ENCODE results near the gene KAT7.

KAT7 gene

DNA sequence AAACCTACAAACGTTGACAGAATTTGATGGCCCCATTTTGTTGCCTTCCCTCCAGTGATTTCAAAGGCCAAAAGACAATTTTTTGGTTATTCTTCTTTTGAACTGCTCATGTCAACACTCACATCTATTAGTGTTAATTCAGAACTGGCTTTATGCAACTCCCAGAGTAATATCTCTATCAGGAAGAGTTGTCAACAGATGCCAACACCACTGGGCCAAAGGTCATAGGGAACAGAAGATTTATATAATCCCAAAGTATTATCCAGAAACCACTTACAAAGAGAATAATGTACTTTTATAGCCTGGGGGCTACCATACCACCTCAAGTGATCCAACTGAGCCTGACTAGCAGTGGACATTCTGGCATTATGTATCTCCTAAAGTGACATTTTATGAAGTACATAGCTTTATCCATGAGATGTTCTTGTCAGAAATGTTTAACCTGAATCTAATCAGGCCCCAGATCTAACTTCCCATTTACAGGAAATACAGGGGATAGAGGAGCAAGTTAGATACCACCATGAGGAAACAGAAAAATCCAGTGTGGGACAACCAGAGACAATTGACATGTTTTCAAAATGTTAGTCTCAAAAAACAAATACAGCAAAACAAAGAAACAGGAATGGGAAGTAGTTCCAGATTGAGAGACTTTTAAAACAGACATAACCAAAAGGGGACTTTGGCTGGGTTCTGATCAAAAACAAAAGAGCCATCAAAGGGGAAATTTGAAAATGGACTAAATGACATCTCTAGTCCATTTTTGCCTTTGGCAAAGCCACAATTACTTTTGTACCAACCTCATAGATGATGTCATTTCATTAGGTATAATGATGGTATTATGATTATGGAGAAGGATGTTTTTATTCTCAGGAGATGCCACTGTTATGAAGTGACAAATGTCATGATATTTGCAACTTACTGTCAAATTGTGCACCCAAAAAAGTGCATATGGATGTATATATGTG lies 43.0 kb upstream of the KAT7 start:
- Mint-ChIP-seq H3K4me3 (no peak overlapping the region), H3K9me3 (no peaks in the 10 kb centered on the region), H3K4me1 (peaks cover 15% of the 10 kb centered on the region), H3K27me3 (ENCODE audit: low read depth, poor library complexity) (no peaks in the 10 kb centered on the region), H3K27ac (no peak overlapping the region), H3K36me3 (ENCODE audit: low read depth) (peaks cover 4% of the 10 kb centered on the region)
- TF ChIP-seq, protein P1, sequence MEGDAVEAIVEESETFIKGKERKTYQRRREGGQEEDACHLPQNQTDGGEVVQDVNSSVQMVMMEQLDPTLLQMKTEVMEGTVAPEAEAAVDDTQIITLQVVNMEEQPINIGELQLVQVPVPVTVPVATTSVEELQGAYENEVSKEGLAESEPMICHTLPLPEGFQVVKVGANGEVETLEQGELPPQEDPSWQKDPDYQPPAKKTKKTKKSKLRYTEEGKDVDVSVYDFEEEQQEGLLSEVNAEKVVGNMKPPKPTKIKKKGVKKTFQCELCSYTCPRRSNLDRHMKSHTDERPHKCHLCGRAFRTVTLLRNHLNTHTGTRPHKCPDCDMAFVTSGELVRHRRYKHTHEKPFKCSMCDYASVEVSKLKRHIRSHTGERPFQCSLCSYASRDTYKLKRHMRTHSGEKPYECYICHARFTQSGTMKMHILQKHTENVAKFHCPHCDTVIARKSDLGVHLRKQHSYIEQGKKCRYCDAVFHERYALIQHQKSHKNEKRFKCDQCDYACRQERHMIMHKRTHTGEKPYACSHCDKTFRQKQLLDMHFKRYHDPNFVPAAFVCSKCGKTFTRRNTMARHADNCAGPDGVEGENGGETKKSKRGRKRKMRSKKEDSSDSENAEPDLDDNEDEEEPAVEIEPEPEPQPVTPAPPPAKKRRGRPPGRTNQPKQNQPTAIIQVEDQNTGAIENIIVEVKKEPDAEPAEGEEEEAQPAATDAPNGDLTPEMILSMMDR (IDR thresholded peaks at IDR 0.05): no peak
- no peak for DNase-seq

DNA sequence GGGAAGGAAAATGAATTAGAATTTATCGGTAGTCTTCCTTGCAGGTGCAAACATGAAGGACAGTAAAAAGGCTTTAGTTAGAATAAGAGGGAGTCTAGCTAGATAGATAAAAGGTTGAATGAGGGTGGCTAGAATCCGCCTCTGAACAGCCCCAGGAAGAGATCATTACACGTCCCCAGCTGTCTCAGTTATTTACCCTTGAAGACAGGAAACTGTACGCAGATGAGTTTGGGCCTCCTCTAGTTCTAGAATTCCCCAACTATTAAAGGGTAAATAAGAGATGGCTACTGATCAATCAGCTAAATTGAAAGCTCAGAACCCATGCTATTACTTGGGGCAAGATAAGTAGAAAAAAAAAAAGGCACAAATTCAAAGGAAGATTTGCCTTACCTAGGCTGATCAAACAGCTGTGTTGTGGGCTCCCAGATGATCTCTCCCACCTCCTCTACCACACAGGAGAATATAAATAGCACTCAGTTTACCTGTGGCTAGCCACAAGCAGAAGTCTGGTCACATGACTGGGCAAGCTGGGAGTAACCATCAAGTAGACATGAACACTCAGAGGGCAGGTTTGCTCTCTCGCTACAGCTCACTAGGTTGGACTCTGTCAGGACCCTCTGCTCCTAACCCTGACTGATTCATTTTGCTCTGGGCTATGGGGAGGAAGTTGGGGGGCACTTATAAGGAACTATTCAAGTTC lies 41.5 kb upstream of the KAT7 start:
- peaks cover 15% of the 10 kb centered on the region for H3K4me1 Mint-ChIP-seq
- no peaks in the 10 kb centered on the region for H3K9me3 Mint-ChIP-seq
- no peak for DNase-seq
- no peak overlapping the region for H3K4me3 Mint-ChIP-seq
- H3K27me3 Mint-ChIP-seq (ENCODE audit: low read depth, poor library complexity): no peaks in the 10 kb centered on the region
- TF ChIP-seq, protein P1 (IDR thresholded peaks at IDR 0.05): no peak
- H3K36me3 Mint-ChIP-seq (ENCODE audit: low read depth): peaks cover 4% of the 10 kb centered on the region
- no peak overlapping the region for H3K27ac Mint-ChIP-seq

DNA sequence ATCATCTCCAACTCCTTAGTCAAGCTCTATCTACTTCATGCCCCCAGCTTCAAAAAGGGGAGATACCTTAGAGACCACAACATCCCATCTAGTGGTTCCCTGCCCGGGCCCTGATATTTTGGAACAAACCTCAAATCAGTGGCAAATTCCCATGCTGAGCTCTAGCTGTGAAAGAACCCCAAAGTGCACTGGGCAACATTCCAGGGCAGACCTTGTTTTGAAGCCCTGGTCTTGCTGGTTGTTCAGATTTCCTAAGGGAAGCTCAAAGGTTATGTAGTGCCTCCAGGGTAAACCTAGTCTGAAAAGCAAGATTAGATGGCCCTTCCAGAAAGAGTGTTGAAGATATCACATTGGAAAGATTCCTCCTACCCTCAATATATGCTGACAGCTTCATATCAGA lies 40.8 kb upstream of the KAT7 start:
- Mint-ChIP-seq H3K9me3 (no peaks in the 10 kb centered on the region), H3K27ac (no peak overlapping the region), H3K4me1 (peaks cover 15% of the 10 kb centered on the region), H3K4me3 (no peak overlapping the region), H3K36me3 (ENCODE audit: low read depth) (peaks cover 4% of the 10 kb centered on the region), H3K27me3 (ENCODE audit: low read depth, poor library complexity) (no peaks in the 10 kb centered on the region)
- TF ChIP-seq, protein P1 (IDR thresholded peaks at IDR 0.05): no peak
- no peak for DNase-seq

DNA sequence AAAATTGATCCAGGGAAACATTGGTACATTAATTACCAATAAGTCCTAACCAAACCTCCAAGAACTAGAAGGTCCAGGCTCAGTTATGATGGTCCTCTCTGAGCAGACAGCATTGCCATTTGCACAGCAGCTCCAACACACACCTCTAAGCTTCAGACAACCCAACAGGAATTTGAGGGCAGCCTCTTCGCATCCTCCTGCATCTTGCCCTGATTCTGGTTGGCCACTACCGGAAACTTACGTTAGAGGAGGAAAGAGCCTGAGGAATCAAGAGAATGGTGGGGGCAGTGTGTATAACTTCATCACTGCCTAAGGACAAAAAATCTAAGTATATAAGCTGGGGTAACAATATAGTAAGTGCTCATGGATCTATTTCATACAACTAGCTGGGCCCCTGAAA lies 40.3 kb upstream of the KAT7 start:
- DNase-seq: no peak
- Mint-ChIP-seq H3K4me1 (peaks cover 15% of the 10 kb centered on the region), H3K36me3 (ENCODE audit: low read depth) (peaks cover 4% of the 10 kb centered on the region), H3K27ac (no peak overlapping the region), H3K9me3 (no peaks in the 10 kb centered on the region), H3K27me3 (ENCODE audit: low read depth, poor library complexity) (no peaks in the 10 kb centered on the region), H3K4me3 (no peak overlapping the region)
- TF ChIP-seq, protein P1 (IDR thresholded peaks at IDR 0.05): no peak

DNA sequence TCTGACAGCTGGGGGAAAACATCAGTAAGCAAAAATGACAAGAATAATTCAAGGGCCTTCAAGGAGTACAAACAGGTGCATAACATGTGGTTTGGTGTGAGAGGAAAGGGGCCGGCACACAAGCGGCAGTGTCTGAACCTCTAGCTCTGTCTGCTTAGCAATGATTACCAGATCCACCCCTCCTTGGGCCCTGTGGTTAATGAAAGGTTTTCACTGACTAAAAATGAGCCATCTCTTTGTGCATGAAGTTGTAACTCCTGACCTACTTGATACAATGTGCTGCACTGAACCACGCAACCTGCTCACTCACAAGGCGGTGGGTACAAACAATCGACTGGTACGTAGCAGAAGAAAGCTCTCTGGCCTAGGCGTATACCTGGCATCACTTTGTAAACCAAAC lies 39.7 kb upstream of the KAT7 start:
- no peak overlapping the region for H3K4me3 Mint-ChIP-seq
- no peak for DNase-seq
- H3K9me3 Mint-ChIP-seq: no peaks in the 10 kb centered on the region
- H3K27ac Mint-ChIP-seq: no peak overlapping the region
- H3K4me1 Mint-ChIP-seq: peaks cover 15% of the 10 kb centered on the region
- TF ChIP-seq, protein P1 (IDR thresholded peaks at IDR 0.05): no peak
- no peaks in the 10 kb centered on the region for H3K27me3 Mint-ChIP-seq (ENCODE audit: low read depth, poor library complexity)
- H3K36me3 Mint-ChIP-seq (ENCODE audit: low read depth): peaks cover 4% of the 10 kb centered on the region
